Activated CD4-positive, alpha-beta memory T cell treated with anti-CD3 and anti-CD28 coated beads for 36 hours (primary cell): ENCODE results near the gene SORCS1. TPM values are rescaled to one million over a fixed set of nuclear protein-coding genes. Genes with fewer than 3 reads are reported as not detected.

Source experiments
- CTCF ChIA-PET: fragments of 350-600 bp; sonication (Branson Sonifier 250); formaldehyde crosslinking; loops from one replicate; lab custom pipeline; 2021; ENCODE audit warnings: antibody characterized with exemption, inconsistent platforms; lab: Charles Lee
- POLR2A ChIA-PET: fragments of 350-600 bp; sonication (Branson Sonifier 250); formaldehyde crosslinking; loops from one replicate; lab custom pipeline; 2021; ENCODE audit warnings: antibody characterized with exemption; lab: Charles Lee
- DNase-seq: peaks from one replicate; pipeline ENCODE4 v3.0.0-alpha.2; 2020
- H3K27ac Mint-ChIP-seq: one replicate; pipeline ENCODE4 v1.8.0; 2021; ENCODE audit warnings: mixed read lengths
- H3K27me3 Mint-ChIP-seq: one replicate; pipeline ENCODE4 v1.8.0; 2021; ENCODE audit warnings: mixed read lengths
- H3K36me3 Mint-ChIP-seq: one replicate; pipeline ENCODE4 v1.8.0; 2021; ENCODE audit warnings: mixed read lengths
- H3K4me1 Mint-ChIP-seq: one replicate; pipeline ENCODE4 v1.8.0; 2021; ENCODE audit warnings: low read depth, mixed read lengths
- H3K4me3 Mint-ChIP-seq: one replicate; pipeline ENCODE4 v1.8.0; 2021; ENCODE audit warnings: mild to moderate bottlenecking, mixed read lengths
- H3K9me3 Mint-ChIP-seq: one replicate; pipeline ENCODE4 v1.8.0; 2021; ENCODE audit warnings: mixed read lengths
- intact Hi-C: fragments of 100-400 bp; cut with micrococcal nuclease; formaldehyde crosslinking; loops from one replicate; pipeline ENCODE4 v1.15.1; 2023
- total RNA-seq, 2 experiments: library from RNA; stranded (reverse); gene quantifications; one replicate each; pipeline ENCODE4 v1.2.3, GENCODE V29; 2021

Gene SORCS1
- total RNA-seq, 2 experiments from 2014 or later: not detected

DNA sequence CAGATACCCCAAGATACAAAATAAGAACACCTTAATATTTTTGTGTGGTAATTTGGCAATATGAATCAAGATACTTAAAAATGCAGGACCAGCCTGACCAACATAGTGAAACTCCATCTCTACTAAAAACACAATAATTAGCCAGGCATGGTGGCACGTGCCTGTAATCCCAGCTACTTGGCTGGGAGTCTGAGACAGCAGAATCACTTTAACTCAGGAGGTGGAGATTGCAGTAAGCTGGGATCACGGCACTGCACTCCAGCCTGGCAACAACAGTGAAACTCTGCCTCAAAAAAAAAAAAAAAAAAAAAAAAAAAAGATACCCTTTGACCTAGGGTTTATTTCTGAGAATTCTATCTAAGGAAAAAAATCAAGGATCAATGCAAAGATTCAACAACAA lies 450.7 kb downstream of the SORCS1 start:
- Mint-ChIP-seq H3K27me3 (no peaks in the 10 kb centered on the region), H3K4me1 (no peaks in the 10 kb centered on the region), H3K4me3 (no peak overlapping the region), H3K36me3 (no peaks in the 10 kb centered on the region), H3K27ac (no peak overlapping the region), H3K9me3 (peaks cover 12% of the 10 kb centered on the region)
- intact Hi-C loops: no loop called here
- ChIA-PET CTCF (interaction anchor here (2.3 kb wide), 1 partner anchor 11 kb away, joined by 13 read pairs; no protein-coding TSS in a partner anchor), POLR2A (no interaction called here)
- DNase-seq: no peak

DNA sequence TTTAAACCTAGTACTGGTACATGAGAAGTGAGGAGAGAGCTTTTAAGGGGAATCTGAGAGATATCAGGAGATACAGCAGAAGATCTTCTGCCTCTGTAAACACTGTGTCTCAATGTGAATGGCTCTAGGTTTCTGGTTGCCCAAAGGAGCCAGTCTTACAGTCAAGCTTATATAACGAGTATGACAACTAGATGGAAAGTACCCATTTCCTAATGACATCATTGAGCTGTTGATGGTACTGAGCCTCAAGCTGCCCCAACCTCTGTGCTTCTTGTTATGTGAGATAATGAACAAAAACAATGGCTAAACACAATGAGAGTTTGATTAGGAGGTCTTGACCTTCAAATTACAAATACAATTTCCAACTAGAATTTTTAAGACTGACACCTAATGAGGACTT lies 451.5 kb downstream of the SORCS1 start:
- no peak for DNase-seq
- ChIA-PET CTCF (interaction anchor here (1.4 to 2.3 kb wide), 2 partner anchors 10 to 14 kb away, joined by 3 to 13 read pairs; no protein-coding TSS in a partner anchor), POLR2A (no interaction called here)
- Mint-ChIP-seq H3K36me3 (no peaks in the 10 kb centered on the region), H3K27me3 (no peaks in the 10 kb centered on the region), H3K4me3 (no peak overlapping the region), H3K9me3 (peaks cover 12% of the 10 kb centered on the region), H3K27ac (no peak overlapping the region), H3K4me1 (no peaks in the 10 kb centered on the region)
- intact Hi-C loops: no loop called here

DNA sequence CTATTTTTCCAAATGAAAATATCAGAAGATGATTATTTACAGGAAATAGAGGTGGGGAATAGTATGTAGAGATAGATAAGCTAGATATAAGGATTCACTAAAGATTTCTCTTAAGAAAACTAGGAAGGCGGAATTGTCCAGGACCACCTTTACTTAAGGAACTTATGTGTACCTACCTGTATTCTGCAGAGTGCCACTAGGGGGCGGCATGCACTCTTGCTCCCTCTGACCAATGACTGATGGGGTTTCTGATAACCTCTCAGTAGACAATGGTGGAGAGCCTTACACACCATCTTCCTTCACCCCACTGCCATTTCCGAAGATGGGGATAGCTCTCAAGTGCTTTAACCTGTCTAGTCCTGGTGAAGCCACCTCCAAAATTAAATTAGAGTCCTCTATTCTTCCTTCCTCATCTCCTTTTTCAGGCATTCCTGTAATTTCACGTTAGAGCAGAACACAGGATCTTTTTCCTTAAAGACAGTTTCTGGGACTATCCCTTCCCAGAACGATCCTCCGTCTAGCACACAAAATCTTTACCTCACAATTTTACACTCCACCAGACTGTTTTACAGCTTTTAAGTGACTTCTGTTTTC lies 453.1 kb downstream of the SORCS1 start:
- Mint-ChIP-seq H3K9me3 (peaks cover 5% of the 10 kb centered on the region), H3K27ac (no peak overlapping the region), H3K4me1 (no peaks in the 10 kb centered on the region), H3K4me3 (no peak overlapping the region), H3K36me3 (no peaks in the 10 kb centered on the region), H3K27me3 (no peaks in the 10 kb centered on the region)
- intact Hi-C loops: no loop called here
- DNase-seq: peak; percentile 47
- POLR2A ChIA-PET: no interaction called here
- CTCF ChIA-PET: interaction anchor here (1.4 kb wide), 1 partner anchor 13 kb away, joined by 3 read pairs; no protein-coding TSS in a partner anchor

DNA sequence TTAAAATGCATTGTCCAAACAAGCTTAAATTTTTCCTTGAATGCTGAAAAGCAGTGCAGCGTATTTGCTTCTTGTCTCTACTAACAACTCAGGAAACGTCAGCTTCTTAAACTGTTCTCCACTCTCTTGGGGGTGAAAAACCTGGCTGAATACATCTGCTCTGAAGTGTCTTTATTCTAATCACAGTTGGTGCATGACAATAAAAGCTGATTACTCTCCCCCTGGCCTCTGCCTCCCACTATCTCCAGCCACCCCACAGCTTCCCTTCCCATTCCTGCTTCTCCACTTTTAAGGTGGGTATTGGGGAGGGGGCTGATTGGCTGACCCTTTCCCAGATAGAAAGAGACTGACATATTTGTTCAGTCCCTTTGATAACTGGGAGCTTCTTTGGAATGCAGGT lies 456.0 kb downstream of the SORCS1 start:
- H3K4me1 Mint-ChIP-seq: no peaks in the 10 kb centered on the region

DNA sequence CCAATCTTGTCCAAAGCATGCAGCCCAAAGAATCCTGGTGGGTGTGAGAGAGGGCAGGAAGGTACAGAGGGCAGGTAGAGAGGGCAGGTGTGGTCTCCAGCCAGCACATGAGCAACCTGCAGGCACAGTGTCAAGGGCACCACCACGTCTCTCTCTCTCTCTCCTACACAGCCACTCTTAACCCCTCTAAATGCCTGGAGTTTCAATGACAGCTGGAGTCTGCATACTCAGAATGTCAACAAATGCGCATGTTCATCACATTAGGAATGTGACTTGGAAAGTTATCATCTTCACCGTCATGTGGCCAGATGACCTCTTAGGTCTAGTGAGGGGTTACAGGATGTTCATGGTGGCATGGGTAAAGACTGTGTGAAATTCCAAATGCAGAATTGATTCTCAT lies 456.8 kb downstream of the SORCS1 start:
- Mint-ChIP-seq H3K27ac (no peak overlapping the region), H3K4me3 (no peak overlapping the region)
- intact Hi-C loops: loop anchor here (10.0 kb wide), 1 partner anchor 1837 kb away; no protein-coding TSS in a partner anchor

More for the DNA sequence above, 456.0 kb downstream of the SORCS1 start:
- no peak for DNase-seq
- POLR2A ChIA-PET: no interaction called here
- CTCF ChIA-PET: no interaction called here
- Mint-ChIP-seq H3K4me3 (no peak overlapping the region), H3K36me3 (no peaks in the 10 kb centered on the region), H3K27me3 (no peaks in the 10 kb centered on the region), H3K9me3 (peaks cover 5% of the 10 kb centered on the region), H3K27ac (no peak overlapping the region)
- intact Hi-C loops: loop anchor here (10.0 kb wide), 1 partner anchor 1836 kb away; no protein-coding TSS in a partner anchor

DNA sequence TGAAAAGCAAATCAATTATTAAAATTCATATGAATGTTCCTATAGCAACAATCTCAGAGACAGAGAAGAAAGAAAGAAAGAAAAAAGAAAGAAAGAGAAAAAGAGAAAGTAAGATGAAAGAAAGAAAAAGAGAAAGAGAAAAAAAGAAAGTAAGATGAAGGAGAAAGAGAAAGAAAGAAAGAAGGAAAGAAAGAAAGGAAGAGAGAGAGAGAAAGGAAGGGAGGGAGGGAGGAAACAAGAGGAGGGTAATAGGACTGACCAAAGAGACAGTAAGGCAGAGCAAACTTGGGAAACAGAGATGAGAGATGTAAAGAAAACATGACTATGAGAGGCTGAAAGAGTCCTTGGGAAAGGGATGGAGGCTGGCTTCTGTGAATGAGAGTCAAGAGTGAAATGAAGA lies 458.4 kb downstream of the SORCS1 start:
- DNase-seq: no peak
- POLR2A ChIA-PET: no interaction called here
- no peak overlapping the region for H3K4me3 Mint-ChIP-seq
- H3K9me3 Mint-ChIP-seq: no peaks in the 10 kb centered on the region
- CTCF ChIA-PET: interaction anchor here (1.5 to 1.8 kb wide), 3 partner anchors 14 to 22 kb away, joined by 5 read pairs; no protein-coding TSS in a partner anchor
- intact Hi-C loops: loop anchor here (10.0 kb wide), 1 partner anchor 1839 kb away; no protein-coding TSS in a partner anchor
- H3K36me3 Mint-ChIP-seq: no peaks in the 10 kb centered on the region
- H3K27me3 Mint-ChIP-seq: no peaks in the 10 kb centered on the region
- no peaks in the 10 kb centered on the region for H3K4me1 Mint-ChIP-seq
- no peak overlapping the region for H3K27ac Mint-ChIP-seq

More for the DNA sequence above, 456.8 kb downstream of the SORCS1 start:
- Mint-ChIP-seq H3K4me1 (no peaks in the 10 kb centered on the region), H3K36me3 (no peaks in the 10 kb centered on the region), H3K27me3 (no peaks in the 10 kb centered on the region), H3K9me3 (peaks cover 5% of the 10 kb centered on the region)
- no peak for DNase-seq
- ChIA-PET CTCF (no interaction called here), POLR2A (no interaction called here)

DNA sequence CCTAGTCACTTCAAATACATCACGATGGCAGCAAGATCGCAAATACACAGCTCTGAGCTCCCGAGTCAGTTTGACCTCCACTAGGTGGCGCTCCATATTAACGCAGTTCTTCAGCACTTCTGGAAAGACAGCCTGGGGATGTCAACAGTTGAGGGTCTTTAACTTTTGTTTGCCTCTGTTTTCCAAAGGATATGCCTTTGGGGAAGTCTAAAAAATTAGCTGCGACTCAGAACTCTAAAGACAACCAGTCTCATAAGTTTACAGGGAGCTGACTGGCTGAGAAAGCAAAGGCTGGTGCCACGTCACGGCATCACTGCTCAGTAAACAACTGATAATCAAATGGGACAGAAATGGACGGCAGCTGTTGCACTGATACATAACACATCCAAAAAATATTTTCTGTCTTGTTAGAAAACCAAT lies 458.8 kb downstream of the SORCS1 start:
- Mint-ChIP-seq H3K4me3 (no peak overlapping the region), H3K27ac (no peak overlapping the region), H3K36me3 (no peaks in the 10 kb centered on the region), H3K27me3 (no peaks in the 10 kb centered on the region), H3K4me1 (no peaks in the 10 kb centered on the region), H3K9me3 (no peaks in the 10 kb centered on the region)
- CTCF ChIA-PET: interaction anchor here (0.6 to 1.8 kb wide), 4 partner anchors 14 to 107 kb away, joined by 5 read pairs; no protein-coding TSS in a partner anchor
- POLR2A ChIA-PET: no interaction called here
- intact Hi-C loops: loop anchor here (10.0 kb wide), 1 partner anchor 1839 kb away; no protein-coding TSS in a partner anchor
- DNase-seq: peak; percentile 33

DNA sequence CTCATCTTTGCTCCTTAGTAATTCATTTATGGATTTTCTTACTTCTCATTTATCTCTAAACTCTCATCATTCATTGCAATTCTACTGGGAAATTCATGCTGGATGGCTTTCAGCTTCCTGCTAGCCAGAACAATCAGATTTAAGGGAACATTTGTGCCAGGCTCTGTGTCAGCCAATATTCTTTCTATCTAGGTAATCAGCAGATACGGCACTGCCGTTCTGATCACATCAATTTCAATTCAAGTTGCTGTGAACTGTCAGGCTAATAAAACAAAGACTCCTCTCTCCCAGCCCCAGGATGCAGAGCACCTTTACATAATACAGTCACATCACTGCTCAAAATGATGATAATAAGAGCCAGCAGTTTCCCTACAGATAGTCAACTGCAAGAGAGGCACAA lies 468.3 kb downstream of the SORCS1 start:
- H3K36me3 Mint-ChIP-seq: no peaks in the 10 kb centered on the region
- H3K27ac Mint-ChIP-seq: no peak overlapping the region
- intact Hi-C loops: no loop called here
- no peaks in the 10 kb centered on the region for H3K4me1 Mint-ChIP-seq
- no peak for DNase-seq
- H3K27me3 Mint-ChIP-seq: no peaks in the 10 kb centered on the region
- no peaks in the 10 kb centered on the region for H3K9me3 Mint-ChIP-seq
- ChIA-PET POLR2A (no interaction called here), CTCF (no interaction called here)
- no peak overlapping the region for H3K4me3 Mint-ChIP-seq

DNA sequence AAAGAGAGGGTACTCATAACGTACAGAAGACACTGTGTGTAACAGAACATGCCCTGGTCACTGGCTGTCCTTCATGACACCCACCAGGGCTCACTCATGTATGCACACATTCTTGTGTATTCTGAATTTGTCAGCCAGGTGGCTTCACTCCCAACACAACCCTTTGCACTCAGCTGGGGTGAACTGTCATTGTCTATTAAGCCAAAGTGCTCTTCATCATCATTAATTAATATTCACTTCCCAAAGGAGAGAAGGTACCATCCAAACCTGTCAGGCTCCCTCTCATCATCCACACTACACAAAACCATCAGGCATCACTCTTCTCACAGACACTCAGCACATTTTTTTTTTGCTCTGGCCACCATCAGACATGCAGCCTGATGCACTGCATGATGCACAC lies 469.8 kb downstream of the SORCS1 start:
- Mint-ChIP-seq H3K27ac (no peak overlapping the region), H3K9me3 (no peaks in the 10 kb centered on the region), H3K4me1 (no peaks in the 10 kb centered on the region), H3K4me3 (no peak overlapping the region), H3K36me3 (no peaks in the 10 kb centered on the region), H3K27me3 (no peaks in the 10 kb centered on the region)
- CTCF ChIA-PET: no interaction called here
- POLR2A ChIA-PET: no interaction called here
- no peak for DNase-seq
- intact Hi-C loops: no loop called here

DNA sequence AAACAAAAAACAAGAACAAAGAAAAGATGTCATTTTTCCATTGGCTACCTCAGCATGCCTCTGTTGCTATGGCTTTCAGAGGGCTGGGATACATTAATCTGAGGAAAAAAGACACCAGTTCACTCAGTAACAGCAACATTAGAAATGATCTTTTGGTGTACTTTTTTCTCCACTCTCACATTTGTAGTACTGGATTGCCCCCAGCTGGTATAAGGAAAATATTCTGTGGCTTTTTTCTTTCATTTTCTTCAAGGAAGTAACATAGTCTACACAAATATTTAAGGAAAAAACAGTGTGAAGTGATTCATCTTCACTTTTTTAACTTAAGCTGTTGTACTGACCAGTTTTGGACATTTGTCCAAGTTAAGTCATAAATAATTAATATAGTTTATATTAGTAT lies 482.3 kb downstream of the SORCS1 start:
- Mint-ChIP-seq H3K36me3 (no peaks in the 10 kb centered on the region), H3K27ac (no peak overlapping the region), H3K4me3 (no peak overlapping the region), H3K4me1 (no peaks in the 10 kb centered on the region), H3K27me3 (no peaks in the 10 kb centered on the region), H3K9me3 (peaks cover under 1% of the 10 kb centered on the region)
- POLR2A ChIA-PET: no interaction called here
- no peak for DNase-seq
- CTCF ChIA-PET: no interaction called here
- intact Hi-C loops: no loop called here

DNA sequence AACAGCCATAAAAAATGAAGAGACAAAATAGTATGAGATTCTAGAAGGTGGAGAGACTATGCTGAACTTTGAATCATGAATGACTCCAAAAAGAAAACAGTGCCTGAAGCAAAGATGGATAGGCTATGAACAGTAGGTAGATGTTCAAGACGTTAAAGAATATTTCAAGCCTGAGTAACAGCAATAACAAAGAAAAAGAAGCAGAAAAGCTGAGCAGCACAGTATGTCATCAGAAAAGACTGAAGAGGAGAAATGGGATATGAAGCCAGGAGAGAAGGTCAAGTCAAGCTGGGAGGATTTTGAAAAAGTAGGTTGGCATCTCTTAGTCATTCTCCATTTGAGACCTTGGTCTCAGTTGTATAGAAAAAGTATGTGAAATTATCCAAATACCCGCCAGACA lies 484.4 kb downstream of the SORCS1 start:
- intact Hi-C loops: no loop called here
- Mint-ChIP-seq H3K4me3 (no peak overlapping the region), H3K27ac (no peak overlapping the region), H3K9me3 (peaks cover 16% of the 10 kb centered on the region), H3K36me3 (no peaks in the 10 kb centered on the region), H3K4me1 (no peaks in the 10 kb centered on the region), H3K27me3 (no peaks in the 10 kb centered on the region)
- CTCF ChIA-PET: no interaction called here
- no peak for DNase-seq
- POLR2A ChIA-PET: no interaction called here

DNA sequence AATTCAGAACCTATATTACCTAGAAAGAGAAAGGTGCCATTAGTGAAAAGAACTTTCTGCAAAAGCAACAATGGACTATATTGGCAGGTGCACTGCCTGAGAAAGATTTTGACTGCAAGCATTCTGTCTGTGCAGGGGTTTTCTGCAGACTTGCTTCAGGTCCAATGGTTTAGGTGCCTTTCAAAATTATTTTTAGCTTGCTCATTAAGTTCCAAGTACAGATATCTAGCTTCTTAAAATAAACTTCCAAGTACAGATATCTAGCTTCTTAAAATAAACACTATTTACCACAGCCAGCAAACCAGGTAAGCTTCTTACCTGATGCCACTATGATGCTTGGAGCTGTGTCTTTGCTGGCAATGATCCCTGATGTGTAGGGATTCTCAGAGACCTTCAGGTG lies 485.2 kb downstream of the SORCS1 start:
- no peaks in the 10 kb centered on the region for H3K36me3 Mint-ChIP-seq
- no peaks in the 10 kb centered on the region for H3K4me1 Mint-ChIP-seq
- no peaks in the 10 kb centered on the region for H3K27me3 Mint-ChIP-seq
- ChIA-PET POLR2A (no interaction called here), CTCF (no interaction called here)
- H3K4me3 Mint-ChIP-seq: no peak overlapping the region
- peaks cover 16% of the 10 kb centered on the region for H3K9me3 Mint-ChIP-seq
- no peak for DNase-seq
- no peak overlapping the region for H3K27ac Mint-ChIP-seq
- intact Hi-C loops: no loop called here
